GM13977 (cell line): ENCODE data around the gene CNTNAP2.

ENCODE experiments used
- DNase-seq: peaks from one replicate; pipeline ENCODE4 v3.0.0; 2012; ENCODE audit warnings: low spot score
- CTCF ChIP-seq: IDR thresholded peaks from 2 replicates; pipeline ENCODE4 v1.5.1; 2012; ENCODE audit warnings: mild to moderate bottlenecking, control low read depth; ENCODE audit not compliant: insufficient read depth; ENCODE audit errors: extremely low read depth, missing control alignments
- in situ Hi-C: fragments of 300-500 bp; cut with MboI; formaldehyde crosslinking; loops from one replicate; pipeline ENCODE4 v1.12.0; 2022; ENCODE audit warnings: low sequenced_read_pairs, low pct_unique_long_range_greater_than_20kb, mixed read lengths, inconsistent platforms; ENCODE audit not compliant: unreplicated experiment

Gene CNTNAP2

GRCh38 chr7:148241700-148242293 lies 2125.2 kb downstream of the CNTNAP2 start:
- in situ Hi-C loops = no loop called here
- no peak for TF ChIP-seq CTCF
- no peak for DNase-seq

- TF ChIP-seq CTCF = peak; percentile 80
- in situ Hi-C loops = no loop called here
- DNase-seq = peak; percentile 54
Measured at GRCh38 chr7:148242294-148242821, 2125.8 kb downstream of the CNTNAP2 start.

GRCh38 chr7:148245381-148245780 lies 2128.8 kb downstream of the CNTNAP2 start:
- in situ Hi-C loops = no loop called here
- DNase-seq = no peak
- no peak for TF ChIP-seq CTCF

GRCh38 chr7:148253629-148254028 lies 2137.0 kb downstream of the CNTNAP2 start:
- peak; percentile 25 for DNase-seq
- no peak for TF ChIP-seq CTCF
- in situ Hi-C loops = no loop called here

- in situ Hi-C loops = no loop called here
- no peak for DNase-seq
- TF ChIP-seq CTCF = no peak
Measured at GRCh38 chr7:148255333-148255732, 2138.7 kb downstream of the CNTNAP2 start.

DNA sequence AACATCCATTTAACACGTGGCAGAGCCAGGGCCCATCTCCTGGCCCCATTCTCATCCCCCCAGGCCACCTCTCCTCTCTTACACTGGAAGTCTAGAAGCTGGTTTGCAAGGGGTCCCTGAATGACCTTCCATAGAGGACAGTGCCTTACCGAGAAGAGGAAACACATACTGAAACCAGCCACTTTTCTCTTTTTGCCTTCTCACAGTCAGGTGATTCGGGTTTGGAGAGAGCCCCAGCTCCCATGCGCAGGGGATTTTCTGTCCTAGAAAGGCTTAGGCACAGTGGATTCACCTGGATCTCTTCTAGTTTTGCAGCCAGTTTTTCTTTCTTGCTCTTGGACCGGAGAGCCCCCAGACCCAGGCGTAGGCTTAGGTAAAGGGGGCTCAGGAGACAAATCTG lies 2139.8 kb downstream of the CNTNAP2 start:
- no peak for TF ChIP-seq CTCF
- DNase-seq = no peak
- in situ Hi-C loops = no loop called here

GRCh38 chr7:148260599-148260998 lies 2144.0 kb downstream of the CNTNAP2 start:
- no peak for TF ChIP-seq CTCF
- no peak for DNase-seq
- in situ Hi-C loops = loop anchor here (10.0 kb wide), 1 partner anchor 704 kb away; no protein-coding TSS in a partner anchor
